Left colon (tissue), 2 donors: ENCODE data around the gene GGCT. TPM values are rescaled to one million over a fixed set of nuclear protein-coding genes. Genes with fewer than 3 reads are reported as not detected.

ENCODE experiments used
- ATAC-seq: fragments of 200-7000 bp; cut with Tn5 transposase; one replicate; pipeline ENCODE4 v1.9.1; 2020; ENCODE audit warnings: mild to moderate bottlenecking, moderate library complexity
- DNase-seq, 2 donors: peaks; one replicate each; pipeline ENCODE4 v3.0.0-alpha.2; 2020
- intact Hi-C, 2 donors: fragments of 100-400 bp; cut with DNase I in 1 of 2; cut with micrococcal nuclease in 1 of 2; formaldehyde crosslinking; loops; one replicate each; pipeline versions ENCODE4 v1.11.2 to v1.14.0; 2022; cut with DNase I, micrococcal nuclease
- total RNA-seq, 2 donors: library from RNA; stranded (reverse); fragmentation: NEBNext Ultra II Directional; extraction: Animal tissue kit (Norgen Biotek cat#: 25700); gene quantifications; one replicate each; pipeline ENCODE4 v1.2.1, GENCODE V29; 2021
- donor health status: DM: no; HTN: no; CAD: no.
- donor health status: DM: yes; HTN: yes; CAD: no.

Gene GGCT
- total RNA-seq, 2 donors from 2014 or later = 34.8 to 47.6 TPM

DNA sequence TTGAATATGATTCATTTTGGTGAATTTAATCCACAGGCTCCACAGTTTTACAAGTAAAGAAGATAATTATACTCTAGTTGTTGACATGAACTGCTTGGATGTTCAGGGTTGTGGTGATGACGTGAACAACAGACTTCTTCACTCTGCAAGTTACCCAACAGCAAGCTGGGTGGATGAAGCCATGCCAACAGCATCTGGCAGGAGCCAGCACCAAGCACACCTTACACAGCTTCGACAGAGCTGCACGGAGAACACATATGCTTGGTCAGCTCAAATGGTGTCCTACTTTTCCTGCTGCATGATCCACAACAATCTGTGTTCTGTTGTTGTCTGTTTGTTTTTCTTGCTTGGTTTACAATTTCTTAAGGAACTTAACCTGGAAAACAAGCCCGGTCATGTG is 35.8 kb downstream of the GGCT start:
- no peak for ATAC-seq
- no peak for DNase-seq
- intact Hi-C loops = no loop called here

DNA sequence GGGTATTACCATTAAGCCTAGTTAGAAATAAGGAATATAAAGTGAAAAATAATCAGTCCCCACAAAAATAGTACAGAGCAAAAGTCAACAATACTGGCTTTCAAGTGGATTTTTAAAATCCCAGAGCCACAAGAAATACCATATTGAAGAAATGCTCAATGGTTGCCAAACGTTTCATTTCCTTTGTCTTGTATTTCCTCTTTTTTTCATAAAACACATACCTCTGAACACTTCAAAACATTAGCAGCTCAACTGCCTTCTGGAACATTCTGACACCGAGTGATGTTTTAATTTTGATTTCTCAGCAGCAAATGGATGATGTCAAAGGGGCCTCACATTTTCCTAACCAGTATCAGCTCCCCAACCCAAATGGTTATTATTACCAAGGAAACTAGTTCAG is 36.6 kb downstream of the GGCT start:
- no peak for ATAC-seq
- intact Hi-C loops = no loop called here
- DNase-seq = no peak

DNA sequence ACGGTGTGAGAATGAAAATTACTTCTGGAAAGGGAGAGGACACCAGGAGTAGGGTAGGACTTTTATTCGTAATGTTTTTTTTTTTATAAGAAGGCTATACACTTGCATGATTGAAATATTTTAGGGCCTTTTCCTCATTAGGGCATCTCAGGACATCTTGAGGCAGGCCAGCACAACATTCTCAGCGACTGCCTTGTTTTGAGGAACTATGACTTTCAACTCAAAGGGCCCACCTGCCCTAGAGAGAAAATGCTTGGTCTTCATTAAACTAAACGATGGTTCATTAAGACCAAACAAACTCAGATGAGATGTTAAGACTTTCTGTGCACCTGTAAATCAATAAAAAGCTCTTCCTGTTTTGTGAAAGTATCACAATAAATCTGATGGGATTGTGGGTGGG is 37.4 kb downstream of the GGCT start:
- DNase-seq (no peak), ATAC-seq (no peak)
- intact Hi-C loops = no loop called here

DNA sequence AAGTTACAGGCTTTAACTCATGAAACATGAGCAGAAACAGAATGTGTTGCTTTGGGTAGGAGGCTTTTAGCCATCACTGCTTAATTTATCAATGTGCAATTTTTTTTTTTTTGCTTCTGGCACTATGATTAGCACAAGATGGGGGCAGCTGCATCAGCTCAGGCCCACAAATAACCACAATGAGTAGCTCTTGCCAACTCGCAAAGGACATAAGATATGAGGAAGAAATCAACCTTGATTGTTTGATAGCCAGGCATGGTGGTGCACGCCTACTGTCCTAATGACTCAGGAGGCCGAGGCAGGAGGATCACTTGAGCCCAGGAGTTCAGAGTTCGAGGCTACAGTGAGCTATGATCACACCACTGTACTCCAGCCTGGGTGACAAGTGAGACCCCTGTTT is 38.4 kb downstream of the GGCT start:
- ATAC-seq (peak; percentile 29), DNase-seq (no peak)
- intact Hi-C loops = no loop called here

DNA sequence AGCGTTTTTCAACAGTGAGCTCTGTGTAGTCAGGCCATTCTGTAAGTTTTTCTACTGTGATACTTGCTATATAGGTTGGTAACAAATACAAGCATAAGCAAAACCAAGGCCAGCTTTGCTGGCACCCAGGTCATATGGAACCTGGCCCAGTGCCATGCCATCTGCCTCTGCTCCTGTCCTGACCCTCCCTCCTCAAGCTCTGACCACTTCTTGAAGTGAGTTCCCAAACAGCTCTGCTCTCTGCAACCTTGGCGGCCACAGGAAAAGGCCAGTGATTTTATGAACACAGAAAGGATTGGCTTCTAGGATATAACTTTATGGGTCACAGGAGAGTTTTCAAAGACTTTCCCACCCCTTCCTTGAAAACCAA is 38.8 kb downstream of the GGCT start:
- intact Hi-C loops = no loop called here
- peak; percentile 41 for ATAC-seq
- peak in 1 of 2 donors; percentile 53 for DNase-seq

DNA sequence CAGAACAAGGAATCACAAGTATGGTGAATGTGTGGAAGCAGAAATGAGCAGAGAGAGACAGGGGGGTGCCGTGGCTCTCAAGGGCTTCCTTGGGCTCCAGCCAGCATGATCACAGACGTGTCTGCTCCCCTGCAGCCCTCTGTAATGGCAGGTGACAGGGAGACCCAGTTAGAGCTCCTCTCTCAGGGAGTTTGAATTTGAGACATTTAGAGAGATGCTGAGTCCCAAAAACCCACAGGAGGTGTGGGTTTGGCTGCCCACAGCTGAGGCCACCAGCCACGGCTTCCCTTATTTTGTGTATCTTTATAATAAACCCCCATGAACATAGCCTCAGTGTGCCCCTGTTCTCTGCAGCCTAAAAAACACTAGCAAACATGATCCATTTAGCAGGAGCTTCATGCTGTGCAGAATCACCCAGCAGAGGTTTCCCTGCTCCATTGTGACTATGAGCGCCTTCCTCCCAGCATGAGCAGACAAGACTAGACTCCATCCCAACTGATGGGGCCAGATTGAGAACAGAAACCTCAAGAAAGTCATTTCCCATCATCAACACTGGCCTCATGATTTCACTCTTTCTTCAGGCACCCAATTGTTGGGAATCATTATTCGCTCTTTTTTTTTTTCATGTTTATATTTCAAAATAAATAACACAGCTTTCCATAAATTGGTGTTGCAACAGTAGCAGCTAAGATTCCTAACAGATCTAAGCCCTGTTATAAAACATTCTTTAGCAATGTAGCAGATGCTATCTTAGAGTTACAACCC is 39.4 kb downstream of the GGCT start:
- DNase-seq (no peak), ATAC-seq (no peak)
- intact Hi-C loops = no loop called here

DNA sequence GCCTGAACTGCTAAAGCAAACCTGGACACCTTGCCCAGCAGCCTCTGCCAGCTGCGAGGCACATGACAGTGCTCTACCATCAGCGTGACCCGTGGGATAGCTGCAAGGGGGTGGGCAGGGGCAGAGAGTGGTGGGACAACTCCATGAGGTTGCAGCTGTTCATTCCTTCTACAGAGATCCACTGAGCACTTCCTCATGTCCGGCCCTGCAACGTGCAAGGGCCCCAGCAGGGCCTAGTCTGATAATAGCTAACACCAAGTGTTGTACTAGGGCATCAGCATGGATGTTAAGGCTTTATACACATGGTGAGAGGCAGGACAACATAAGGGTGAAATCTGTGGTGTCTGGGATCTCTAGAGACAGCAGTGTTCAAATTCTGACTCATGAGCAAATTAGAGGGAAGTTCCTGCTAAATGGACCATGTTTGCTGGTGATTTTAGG is 40.4 kb downstream of the GGCT start:
- intact Hi-C loops = no loop called here
- ATAC-seq (no peak), DNase-seq (no peak)

DNA sequence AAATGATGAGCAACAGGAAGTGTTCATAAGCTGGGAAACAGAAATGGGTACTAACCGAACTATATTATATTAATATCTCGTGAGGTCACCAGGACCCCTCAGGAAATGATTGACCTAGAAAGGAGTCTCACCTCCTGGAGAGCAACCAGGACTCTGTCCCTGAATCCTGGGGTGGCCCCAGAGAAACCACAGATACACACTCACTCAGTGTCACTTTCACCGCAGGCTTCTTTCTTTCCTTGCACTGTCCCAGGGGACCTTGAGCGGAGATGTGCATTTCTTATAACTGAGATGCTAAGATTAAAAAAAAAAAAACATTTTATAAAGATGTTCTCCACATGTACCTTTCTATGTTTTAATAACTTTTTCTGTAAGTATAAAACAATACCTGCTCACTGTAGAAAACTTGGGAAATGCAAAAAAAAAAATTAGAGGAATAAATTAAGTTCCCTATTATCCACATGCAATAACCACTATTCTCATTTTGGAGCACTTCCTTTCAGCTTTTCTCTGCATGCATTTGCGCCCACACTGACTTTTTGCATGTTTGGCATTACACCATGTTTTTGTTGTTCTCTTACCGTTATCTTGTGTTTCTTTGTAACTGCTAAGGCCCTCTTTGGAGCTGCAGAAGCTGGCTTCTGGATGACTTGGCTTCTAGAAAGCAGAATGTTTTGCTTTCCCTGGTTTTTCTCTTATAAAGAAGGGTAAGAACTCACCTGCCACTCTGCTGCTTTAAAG is 41.1 kb downstream of the GGCT start:
- intact Hi-C loops = no loop called here
- DNase-seq (no peak), ATAC-seq (no peak)

DNA sequence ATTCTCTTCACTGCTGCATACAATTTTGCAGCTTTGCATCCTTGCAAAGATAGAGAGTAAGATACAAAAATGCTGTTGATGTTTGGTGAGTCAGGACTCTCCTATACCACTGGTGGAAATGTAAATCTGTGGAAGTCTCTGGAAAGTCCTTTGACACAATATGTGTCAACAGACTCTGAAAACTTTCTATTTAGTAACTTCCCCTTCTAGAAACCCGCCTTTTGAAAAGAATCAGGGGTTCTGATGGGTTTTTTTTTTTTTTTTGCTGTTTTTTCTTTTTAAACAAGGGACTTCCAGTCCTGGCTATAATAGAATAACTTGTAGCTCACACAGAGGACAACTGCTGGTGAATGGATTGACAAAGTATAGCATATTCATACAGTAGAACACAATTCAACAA is 42.5 kb downstream of the GGCT start:
- ATAC-seq (no peak), DNase-seq (no peak)
- intact Hi-C loops = no loop called here

DNA sequence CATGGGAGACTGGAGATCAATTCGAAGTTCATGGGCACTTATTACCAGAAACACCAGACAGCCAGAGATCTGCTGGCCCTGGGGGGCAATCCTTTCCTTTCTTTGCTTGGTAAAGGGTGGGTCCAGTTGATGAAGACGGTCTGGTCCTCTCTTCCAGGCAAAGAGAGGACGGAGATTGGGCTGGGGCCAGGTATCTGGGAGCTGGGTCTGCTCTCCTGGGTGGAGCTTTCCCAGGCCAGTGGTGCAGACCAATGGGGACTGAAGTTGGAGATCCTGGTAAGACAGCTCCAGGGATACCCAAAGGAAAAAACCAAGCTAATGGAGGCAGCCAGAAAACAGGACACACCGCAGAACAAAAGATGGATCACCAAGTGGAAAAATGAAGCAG is 44.4 kb downstream of the GGCT start:
- ATAC-seq (peak; percentile 27), DNase-seq (no peak)
- intact Hi-C loops = no loop called here

DNA sequence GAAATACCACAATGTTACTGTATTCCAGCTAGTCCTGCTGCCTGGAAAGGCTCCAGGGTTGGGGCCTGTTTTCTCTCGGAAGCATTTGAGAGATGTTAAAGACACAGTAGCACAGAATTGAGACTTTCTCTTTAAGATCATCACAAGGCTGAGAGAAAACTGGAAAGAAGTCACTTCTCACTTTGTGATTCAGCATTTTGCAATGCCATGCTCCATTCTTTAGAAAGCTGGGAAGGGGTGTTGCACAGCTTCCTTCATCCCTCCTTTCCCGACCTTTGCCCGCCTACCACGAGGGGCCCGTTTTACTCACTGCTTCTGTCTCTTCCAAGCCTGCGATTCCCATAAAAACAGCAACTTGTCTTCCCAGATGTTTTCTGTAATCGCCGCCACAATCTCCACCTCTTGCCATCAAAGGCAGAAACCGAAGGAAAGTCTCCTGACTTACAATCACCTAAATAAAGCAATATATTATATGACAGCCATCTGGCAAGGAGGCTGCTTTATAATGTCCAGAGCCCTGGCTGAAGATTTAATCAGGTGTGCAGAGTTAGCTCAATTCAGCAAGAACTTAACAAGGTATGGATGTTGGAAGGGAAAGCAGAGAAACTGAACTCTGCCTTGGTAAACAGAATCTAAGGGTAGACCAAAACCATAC is 44.9 kb downstream of the GGCT start:
- peak; percentile 67 to 75 for DNase-seq

DNA sequence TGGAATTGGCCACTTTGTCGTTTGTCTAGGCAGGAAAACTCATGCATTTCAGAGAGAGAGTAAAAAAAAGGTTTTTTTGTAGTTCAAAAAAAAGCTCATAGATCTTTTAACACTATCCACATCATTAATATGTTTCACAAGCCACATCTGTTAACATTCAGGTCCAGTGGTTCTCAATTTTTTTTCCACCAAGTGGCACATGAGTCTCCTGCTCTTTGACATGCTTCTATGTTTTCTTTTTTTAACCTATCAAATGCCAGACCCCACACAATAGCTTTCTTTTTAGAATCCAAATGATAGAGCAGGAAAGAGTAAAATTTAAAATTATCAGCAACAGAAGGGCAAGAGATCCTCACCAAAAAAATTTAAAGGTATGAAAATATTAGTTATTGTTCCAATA is 46.3 kb downstream of the GGCT start:
- no peak for DNase-seq
- intact Hi-C loops = no loop called here
- no peak for ATAC-seq

More for the DNA sequence above, 44.9 kb downstream of the GGCT start:
- peak; percentile 91 for ATAC-seq
- intact Hi-C loops = no loop called here

DNA sequence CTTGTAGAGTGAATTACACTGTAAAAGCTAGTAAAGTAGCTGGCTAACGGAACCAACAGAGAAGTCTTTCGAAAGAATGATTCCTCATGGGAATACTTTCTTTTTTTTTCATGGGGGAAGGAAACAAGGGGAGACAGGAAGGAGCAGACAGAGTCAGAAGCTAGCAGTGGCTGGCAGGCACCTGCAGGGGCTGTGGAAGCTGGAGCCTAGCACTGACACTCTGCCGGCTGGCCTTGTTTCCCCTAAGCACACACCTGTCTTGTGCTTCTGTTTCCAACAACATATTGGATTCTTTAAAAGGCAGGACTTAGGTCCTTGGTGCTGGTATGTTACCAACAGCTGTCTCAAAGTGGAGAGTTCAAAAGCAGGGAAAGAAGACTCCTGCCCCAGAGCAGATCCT is 50.7 kb downstream of the GGCT start:
- intact Hi-C loops = no loop called here
- no peak for DNase-seq

DNA sequence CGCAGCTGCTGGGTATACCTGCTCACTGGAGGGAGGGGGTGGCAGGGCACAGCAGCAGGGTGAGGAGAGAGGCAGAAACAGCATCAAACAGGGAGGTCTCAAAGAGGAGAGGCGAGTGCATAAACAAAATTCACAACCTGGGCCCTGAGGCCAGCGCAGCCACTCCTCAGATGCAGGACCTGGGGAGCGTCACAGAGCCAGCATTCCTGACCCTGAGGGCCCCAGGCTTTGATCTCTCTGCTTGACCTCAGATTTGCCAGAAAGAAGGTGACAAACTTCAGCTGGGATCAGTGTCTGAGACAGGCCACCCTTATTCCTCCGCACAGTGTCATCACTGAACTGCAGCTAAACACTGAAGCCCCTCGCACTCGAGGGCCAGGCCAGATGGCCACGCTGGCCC is 51.6 kb downstream of the GGCT start:
- intact Hi-C loops = no loop called here
- ATAC-seq = no peak

More for the DNA sequence above, 50.7 kb downstream of the GGCT start:
- no peak for ATAC-seq

DNA sequence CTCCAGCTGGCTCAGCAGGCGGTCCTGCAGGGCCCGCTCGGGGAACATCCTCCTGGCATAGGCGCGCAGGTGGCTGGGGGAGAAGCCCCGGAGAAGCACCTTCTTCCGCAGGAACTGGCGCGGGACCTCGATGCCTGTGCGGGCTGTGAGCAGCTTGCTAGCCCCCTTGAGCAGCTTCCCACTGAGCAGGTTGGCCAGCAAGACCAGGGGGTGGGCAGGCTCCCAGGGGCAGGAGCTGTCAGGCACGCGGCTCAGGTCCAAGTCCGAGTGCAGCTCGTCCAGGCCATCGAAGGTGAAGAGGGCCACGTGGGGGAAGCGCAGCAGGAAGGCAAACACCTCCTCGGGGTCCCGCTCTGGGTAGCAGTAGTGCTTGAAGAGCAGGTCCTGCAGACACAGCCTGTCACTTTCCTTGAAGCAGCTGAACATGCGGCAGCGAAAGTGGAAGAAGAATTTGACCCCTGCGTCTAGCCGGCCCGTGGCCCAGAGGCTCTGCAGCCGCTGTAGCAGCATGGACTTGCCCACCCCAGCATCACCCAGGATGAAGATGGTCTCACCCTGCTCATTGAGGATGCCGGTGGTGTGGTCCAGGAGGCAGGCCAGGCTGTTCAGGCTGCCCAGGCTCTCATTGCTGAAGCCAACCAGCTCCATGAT is 52.2 kb downstream of the GGCT start:
- no peak for DNase-seq
- intact Hi-C loops = no loop called here
- ATAC-seq = no peak

More for the DNA sequence above, 51.6 kb downstream of the GGCT start:
- no peak for DNase-seq

DNA sequence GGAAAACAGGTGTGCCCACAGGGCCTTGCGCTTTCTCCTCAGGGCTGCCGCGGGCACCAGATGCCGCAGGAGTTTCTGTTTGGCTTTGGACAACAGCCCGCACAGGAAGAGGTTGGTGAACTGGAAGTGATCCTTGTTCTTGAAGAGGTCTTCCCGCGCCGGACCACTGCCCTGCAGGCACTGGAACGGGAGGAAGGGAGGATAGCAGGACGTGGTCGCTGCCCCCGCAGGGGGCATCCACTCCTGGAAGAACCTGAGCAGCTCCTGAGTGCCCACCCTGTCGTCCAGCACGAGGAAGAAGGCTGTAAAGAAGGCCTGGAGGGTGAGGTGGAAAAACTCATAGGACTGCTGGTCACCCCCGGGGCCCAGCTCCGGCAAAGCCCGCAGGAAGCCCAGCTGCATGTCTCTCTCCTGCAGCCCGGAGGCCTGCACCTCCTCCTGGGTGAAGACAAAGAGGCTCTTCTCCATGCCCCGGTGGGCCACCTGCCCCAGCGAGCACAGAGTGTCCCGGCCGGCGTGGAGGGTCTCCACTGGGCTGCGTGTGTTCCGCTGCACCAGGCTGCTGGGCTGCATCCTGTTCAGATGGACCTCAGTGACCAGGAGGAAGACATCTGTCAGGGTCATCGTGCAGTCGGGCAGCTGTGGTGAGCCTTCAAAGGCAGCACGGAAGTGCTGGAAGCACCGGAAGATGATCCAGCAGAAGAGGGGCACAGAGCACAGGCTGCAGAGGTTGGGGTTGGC is 52.9 kb downstream of the GGCT start:
- no peak for DNase-seq
- ATAC-seq = no peak
- intact Hi-C loops = no loop called here

DNA sequence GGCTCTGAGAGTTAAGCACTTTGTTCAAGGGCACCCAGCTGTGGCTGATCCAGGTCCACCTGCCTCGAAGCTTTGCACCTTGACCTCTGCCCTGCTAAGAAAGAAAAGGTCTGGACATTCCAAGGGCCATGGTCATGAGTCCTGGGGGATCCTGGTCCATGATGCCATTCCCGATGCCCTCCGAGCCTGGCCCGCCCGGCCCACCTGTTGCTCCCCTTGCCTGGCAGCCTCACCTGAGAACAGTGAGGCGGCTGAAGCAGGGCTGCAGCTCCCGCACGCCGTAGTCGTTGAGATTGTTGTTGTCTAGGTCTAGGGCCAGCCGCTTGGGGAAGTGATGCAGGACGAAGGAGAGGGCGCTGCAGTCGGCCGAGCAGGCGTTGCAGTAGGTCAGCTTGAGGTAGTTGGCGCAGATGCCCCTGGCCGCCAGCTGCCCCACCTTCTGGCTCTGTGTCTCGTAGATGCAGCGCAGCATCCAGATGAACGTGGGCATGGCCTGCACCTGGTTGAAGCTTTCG is 53.6 kb downstream of the GGCT start:
- intact Hi-C loops = no loop called here
- no peak for ATAC-seq
- no peak for DNase-seq

DNA sequence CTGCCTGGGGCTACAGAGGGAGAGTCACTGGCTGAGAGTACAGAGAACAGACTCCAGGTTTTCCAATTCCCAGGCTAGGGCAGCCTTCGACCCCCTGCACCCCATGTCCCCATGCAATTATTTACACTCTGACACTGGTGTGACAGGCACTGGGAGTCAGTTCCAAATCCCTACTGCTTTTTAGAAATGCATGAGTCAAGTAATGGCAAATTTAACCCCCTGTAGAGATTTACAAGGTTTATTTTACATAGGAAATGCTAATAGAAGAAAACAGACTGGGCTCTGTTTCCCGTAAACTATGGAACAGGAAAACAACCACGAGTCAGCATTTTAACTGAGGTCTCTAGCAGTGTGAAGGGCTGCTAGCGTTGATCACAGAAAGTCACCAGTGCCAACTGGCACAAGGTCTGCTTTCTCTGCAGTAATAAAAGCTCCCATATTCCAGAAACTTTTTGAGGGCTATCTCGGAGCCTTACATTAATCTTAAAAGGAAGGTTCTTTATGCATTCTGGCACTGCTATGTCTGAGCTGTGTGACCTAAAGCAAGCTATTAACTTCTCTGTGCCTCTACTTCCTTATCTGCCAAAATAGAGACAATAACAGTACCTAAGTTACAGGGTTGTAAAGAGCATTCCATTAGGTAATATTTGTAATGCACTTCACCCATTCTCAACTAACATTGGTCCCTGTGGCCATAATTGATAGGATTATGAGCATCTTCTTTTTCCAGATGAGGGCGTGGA is 54.2 kb downstream of the GGCT start:
- DNase-seq (no peak), ATAC-seq (no peak)
- intact Hi-C loops = no loop called here
